ENCODE data around the gene APLP2. TPM values are rescaled to one million over a fixed set of nuclear protein-coding genes. Genes with fewer than 3 reads are reported as not detected.

APLP2 gene
- polyA plus RNA-seq, 1 donor from 2014 or later: 226 TPM

- Histone ChIP-seq H3K9me2 (ENCODE audit: insufficient read depth, low read length) (no peaks in the 10 kb centered on the region), H3K27me3 (ENCODE audit: insufficient read depth, low read depth, low read length) (no peaks in the 10 kb centered on the region), H3K36me3 (ENCODE audit: insufficient read depth, low read length) (no peaks in the 10 kb centered on the region), H3K4me3 (ENCODE audit: low read length) (no peak overlapping the region), H4K20me1 (ENCODE audit: insufficient read depth) (no peaks in the 10 kb centered on the region), H3K27ac (ENCODE audit: low read length) (no peak overlapping the region), H2AFZ (ENCODE audit: low read depth, low read length) (no peak overlapping the region), H3K9me3 (ENCODE audit: low read length) (no peaks in the 10 kb centered on the region), H3K4me2 (ENCODE audit: low read length) (no peak overlapping the region), H3K9ac (ENCODE audit: low read length) (no peak overlapping the region), H3F3A (ENCODE audit: insufficient read depth, low read length, poor library complexity, severe bottlenecking) (no peaks in the 10 kb centered on the region), H3K79me2 (replicated peaks; ENCODE audit: insufficient read depth, low read length) (peaks cover 99% of the 10 kb centered on the region)
- TF ChIP-seq RAD21 (conservative IDR thresholded peaks at IDR 0.05): no peak
- no peak for TF ChIP-seq SMC3 (conservative IDR thresholded peaks at IDR 0.05; ENCODE audit: poor library complexity)
- no peak for TF ChIP-seq REST (IDR thresholded peaks at IDR 0.05; ENCODE audit: borderline replicate concordance)
Measured at GRCh38 chr11:130077671-130078070, 8.0 kb downstream of the APLP2 start.

- no peaks in the 10 kb centered on the region for H3K27me3 ChIP-seq (ENCODE audit: insufficient read depth, low read depth, low read length)
- H3K9me3 ChIP-seq (ENCODE audit: low read length): no peaks in the 10 kb centered on the region
- H2AFZ ChIP-seq (ENCODE audit: low read depth, low read length): no peak overlapping the region
- H3K9ac ChIP-seq (ENCODE audit: low read length): no peak overlapping the region
- no peaks in the 10 kb centered on the region for H3K36me3 ChIP-seq (ENCODE audit: insufficient read depth, low read length)
- H4K20me1 ChIP-seq (ENCODE audit: insufficient read depth): no peaks in the 10 kb centered on the region
- H3K27ac ChIP-seq (ENCODE audit: low read length): no peak overlapping the region
- H3K4me3 ChIP-seq (ENCODE audit: low read length): no peak overlapping the region
- H3F3A ChIP-seq (ENCODE audit: insufficient read depth, low read length, poor library complexity, severe bottlenecking): no peaks in the 10 kb centered on the region
- no peaks in the 10 kb centered on the region for H3K9me2 ChIP-seq (ENCODE audit: insufficient read depth, low read length)
- H3K4me2 ChIP-seq (ENCODE audit: low read length): no peak overlapping the region
- TF ChIP-seq REST (IDR thresholded peaks at IDR 0.05; ENCODE audit: borderline replicate concordance) (no peak), CTCF (IDR thresholded peaks at IDR 0.05; ENCODE audit: poor library complexity, severe bottlenecking) (no peak), EP300 (conservative IDR thresholded peaks at IDR 0.05; ENCODE audit: poor library complexity, severe bottlenecking) (no peak), MXI1 (conservative IDR thresholded peaks at IDR 0.05; ENCODE audit: poor library complexity, severe bottlenecking) (no peak), TAF1 (IDR thresholded peaks at IDR 0.05; ENCODE audit: low read depth) (no peak), RAD21 (conservative IDR thresholded peaks at IDR 0.05) (no peak), EZH2 (IDR thresholded peaks at IDR 0.05; ENCODE audit: borderline replicate concordance, insufficient read depth, low read length, poor library complexity, severe bottlenecking) (no peak), SMC3 (conservative IDR thresholded peaks at IDR 0.05; ENCODE audit: poor library complexity) (no peak)
- peaks cover 99% of the 10 kb centered on the region for H3K79me2 ChIP-seq (replicated peaks; ENCODE audit: insufficient read depth, low read length)
Measured at GRCh38 chr11:130078080-130078479, 8.4 kb downstream of the APLP2 start.

Data from neural cell (in vitro differentiated cells).